H1 (cell line): ENCODE results near the gene DOP1B. TPM values are rescaled to one million over a fixed set of nuclear protein-coding genes. Genes with fewer than 3 reads are reported as not detected.

Experiments used
- ASH2L ChIP-seq: fragments of 200-600, 300-600 bp; sonication (generic); IDR thresholded peaks from one replicate; pipeline ENCODE4 v1.7.1; 2017; ENCODE audit warnings: low read length
- ATF2 ChIP-seq: IDR thresholded peaks from 2 replicates; pipeline ENCODE4 v1.6.1; 2012; ENCODE audit warnings: low read length, inconsistent platforms
- CHD7 ChIP-seq: fragments of 300-600 bp; sonication (generic); IDR thresholded peaks from 2 replicates; pipeline ENCODE4 v1.7.1; 2012; ENCODE audit warnings: low read length, moderate library complexity, mild to moderate bottlenecking, inconsistent platforms; ENCODE audit not compliant: insufficient replicate concordance
- HDAC2 ChIP-seq, 2 experiments: fragments of 300-600 bp in 1 of 2; sonication (generic) in 1 of 2; IDR thresholded peaks; 2 replicates each; pipeline ENCODE4 v1.6.1; 2011 to 2012; ENCODE audit warnings: low read depth in 2 of 2, low read length in 2 of 2, mild to moderate bottlenecking in 2 of 2, moderate library complexity in 2 of 2, borderline replicate concordance in 1 of 2, inconsistent platforms in 1 of 2
- SP4 ChIP-seq: IDR thresholded peaks from 2 replicates; pipeline ENCODE4 v1.6.1; 2012; ENCODE audit warnings: low read length, inconsistent platforms
- SUZ12 ChIP-seq: fragments of 200-600 bp; sonication (generic); IDR thresholded peaks from 2 replicates; pipeline ENCODE4 v1.6.1; 2012; ENCODE audit warnings: mild to moderate bottlenecking, inconsistent platforms, low read length, moderate library complexity, mixed read lengths
- polyA plus RNA-seq, 7 experiments: library from polyadenylated mRNA; depleted of rRNA in 3 of 7; stranded (reverse) in 5 of 7; unstranded in 2 of 7; fragments of >200 nt in 5 of 7; fragments of 200-250 nt in 2 of 7; gene quantifications; 1 replicate in 5 of 7; 2 replicates in 1 of 7; 4 replicates in 1 of 7; pipeline versions ENCODE4 v1.2.1 to v1.2.3, GENCODE V29; 2011 to 2013; ENCODE audit warnings: missing spikeins in 2 of 7, mixed read lengths in 2 of 7
- total RNA-seq: library from RNA; stranded (reverse); fragmentation: NEBNext Ultra II Directional; extraction: Animal tissue kit (Norgen Biotek cat#: 25700); gene quantifications from 2 replicates; pipeline ENCODE4 v1.2.1, GENCODE V29; 2021

DOP1B gene
- total and polyA plus RNA-seq, 2 of the 8 experiments (the other 6 are each of a cell fraction or from before 2014, with no cell fraction given): 2.8 to 9.9 TPM

DNA sequence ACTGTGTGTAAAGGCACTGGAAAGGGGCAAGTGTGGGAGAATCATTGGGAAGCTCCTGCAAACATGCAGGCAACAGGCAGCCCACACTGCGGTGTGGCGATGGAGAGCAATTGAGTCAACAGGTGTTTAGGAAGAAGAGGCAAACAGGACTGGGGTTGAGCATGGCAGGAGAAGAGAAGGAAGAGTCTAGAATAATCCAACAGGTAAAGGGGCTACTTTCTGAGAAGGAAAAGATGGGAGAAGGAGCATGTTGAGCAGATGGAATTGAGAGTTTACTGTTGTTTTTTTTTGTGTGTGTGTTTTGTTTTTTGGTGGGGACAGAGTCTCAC is 4.2 kb downstream of the DOP1B start (continued):
- no peak for TF ChIP-seq ATF2
- TF ChIP-seq HDAC2 (IDR thresholded peaks at IDR 0.05; ENCODE audit: borderline replicate concordance in 1 of 2, low read depth in 2 of 2, low read length in 2 of 2): no peak
- TF ChIP-seq SP4: no peak
- no peak for TF ChIP-seq CHD7
- no peak for TF ChIP-seq SUZ12
- no peak for TF ChIP-seq ASH2L
